ENCODE results near the gene B3GAT3. TPM values are rescaled to one million over a fixed set of nuclear protein-coding genes. Genes with fewer than 3 reads are reported as not detected.
"Not testable (repeated sequence)": the region's sequence is repeated elsewhere in the genome, so short reads cannot be mapped to it uniquely, and the experiment has no call there.

B3GAT3 gene
- total RNA-seq, 2 experiments from 2014 or later, result 72.5 to 77.8 TPM

GRCh38 chr11:62648185-62648966 lies 26.6 kb upstream of the B3GAT3 start:
- ChIA-PET CTCF (interaction anchor here (0.9 to 2.1 kb wide), 4 partner anchors 9 to 57 kb away, joined by 3 to 6 read pairs (median 4); partner anchors contain the start of gene TUT1), POLR2A (interaction anchor here (0.6 to 5.1 kb wide), 2 partner anchors 18 to 54 kb away, joined by 3 to 45 read pairs; partner anchors contain the start of genes C11orf98 and CSKMT)

GRCh38 chr11:62647609-62648005 lies 25.8 kb upstream of the B3GAT3 start:
- CTCF ChIA-PET, result interaction anchor here (0.9 to 2.1 kb wide), 2 partner anchors 10 to 36 kb away, joined by 3 to 6 read pairs; no protein-coding TSS in a partner anchor
- POLR2A ChIA-PET, result interaction anchor here (5.1 kb wide), 1 partner anchor 18 kb away, joined by 45 read pairs; the partner anchor contains the start of genes C11orf98 and CSKMT

DNA sequence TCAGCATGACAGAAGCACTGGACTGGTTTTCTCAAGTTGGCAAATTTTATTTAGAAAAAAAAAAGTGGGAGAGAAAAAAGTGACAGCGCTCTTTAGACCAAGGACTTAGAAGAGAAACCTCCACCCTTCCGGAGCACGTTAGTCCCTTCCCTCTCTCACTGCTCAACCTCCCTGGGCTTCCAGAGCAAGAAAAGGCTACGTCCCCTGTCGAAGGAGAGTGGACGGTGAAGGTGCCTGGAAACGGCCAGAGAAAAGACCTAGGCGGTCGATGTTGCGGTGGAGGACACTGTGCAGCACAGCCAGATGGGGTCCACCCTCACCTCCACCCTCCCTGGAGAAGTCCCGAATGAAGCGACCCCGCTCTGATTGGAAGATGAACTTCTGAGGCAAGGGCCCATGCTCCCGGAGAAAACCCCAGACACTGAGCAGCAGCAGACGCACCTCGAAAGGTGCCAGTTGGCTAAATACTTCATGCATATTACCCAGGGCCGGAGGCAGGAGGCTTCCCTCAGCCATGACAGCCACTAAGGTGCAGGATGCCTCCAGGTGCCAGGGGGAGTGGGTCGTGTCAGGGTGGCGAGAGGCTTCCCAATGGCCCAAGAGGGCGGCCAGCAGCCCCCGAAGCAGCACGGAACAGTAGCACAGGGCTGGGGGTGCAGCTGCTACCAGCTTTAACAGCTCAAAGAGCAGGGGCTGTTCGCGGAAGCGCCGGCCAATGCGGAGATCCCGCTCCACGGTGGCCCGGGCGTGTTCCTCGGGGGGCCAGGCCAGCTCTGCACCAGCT lies 25.2 kb upstream of the B3GAT3 start:
- POLR2A ChIA-PET, result interaction anchor here (0.6 to 5.1 kb wide), 7 partner anchors 19 to 141 kb away, joined by 3 to 45 read pairs (median 6); partner anchors contain the start of genes B3GAT3, C11orf98, CSKMT and LBHD1
- CTCF ChIA-PET, result interaction anchor here (3.2 kb wide), 1 partner anchor 18 kb away, joined by 9 read pairs; the partner anchor contains the start of genes C11orf98 and CSKMT

GRCh38 chr11:62645946-62646824 lies 24.4 kb upstream of the B3GAT3 start, which contains the start of gene GANAB:
Gene GANAB (minus strand): TSS chr11:62646613. CDS start chr11:62646599, 14 bp downstream.
- CTCF ChIA-PET, result interaction anchor here (0.8 to 3.2 kb wide), 7 partner anchors 11 to 221 kb away, joined by 3 to 9 read pairs (median 3); partner anchors contain the start of genes C11orf98, CSKMT, EML3 and TUT1
- POLR2A ChIA-PET, result interaction anchor here (0.5 to 5.1 kb wide), 11 partner anchors 11 to 141 kb away, joined by 3 to 45 read pairs (median 4); partner anchors contain the start of genes B3GAT3, C11orf98, CSKMT and LBHD1

- ChIA-PET CTCF (interaction anchor here (0.8 to 3.2 kb wide), 7 partner anchors 11 to 221 kb away, joined by 3 to 9 read pairs (median 3); partner anchors contain the start of genes C11orf98, CSKMT, EML3 and TUT1), POLR2A (interaction anchor here (0.8 to 5.1 kb wide), 6 partner anchors 12 to 54 kb away, joined by 3 to 45 read pairs (median 6); partner anchors contain the start of genes C11orf98, CSKMT, LBHD1 and TUT1)
Measured at GRCh38 chr11:62645671-62645945, 23.8 kb upstream of the B3GAT3 start.

DNA sequence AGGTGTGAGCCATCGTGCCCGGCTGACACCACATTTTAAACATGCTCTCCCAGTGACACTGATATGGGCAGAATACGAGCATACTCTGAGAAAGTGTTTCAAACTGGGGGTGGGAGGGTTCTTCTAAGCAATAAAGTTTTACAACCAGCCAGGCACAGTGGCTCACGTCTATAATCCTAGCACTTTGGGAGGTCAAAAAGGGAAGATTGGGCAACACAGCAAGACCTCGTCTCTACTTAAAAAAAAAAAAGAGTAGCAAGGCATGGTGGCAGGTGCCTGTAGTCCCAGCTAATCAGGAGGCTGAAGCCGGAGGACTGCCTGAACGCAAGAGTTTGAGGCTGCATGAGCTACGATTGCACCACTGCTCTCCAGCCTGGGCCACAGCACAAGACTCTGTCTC lies 22.4 kb upstream of the B3GAT3 start:
- POLR2A ChIA-PET, result interaction anchor here (0.7 to 3.3 kb wide), 3 partner anchors 21 to 27 kb away, joined by 4 to 24 read pairs (median 4); partner anchors contain the start of genes C11orf98, CSKMT, LBHD1 and UQCC3
- CTCF ChIA-PET, result interaction anchor here (0.8 to 3.2 kb wide), 2 partner anchors 21 to 29 kb away, joined by 3 to 9 read pairs; partner anchors contain the start of genes C11orf98 and CSKMT

DNA sequence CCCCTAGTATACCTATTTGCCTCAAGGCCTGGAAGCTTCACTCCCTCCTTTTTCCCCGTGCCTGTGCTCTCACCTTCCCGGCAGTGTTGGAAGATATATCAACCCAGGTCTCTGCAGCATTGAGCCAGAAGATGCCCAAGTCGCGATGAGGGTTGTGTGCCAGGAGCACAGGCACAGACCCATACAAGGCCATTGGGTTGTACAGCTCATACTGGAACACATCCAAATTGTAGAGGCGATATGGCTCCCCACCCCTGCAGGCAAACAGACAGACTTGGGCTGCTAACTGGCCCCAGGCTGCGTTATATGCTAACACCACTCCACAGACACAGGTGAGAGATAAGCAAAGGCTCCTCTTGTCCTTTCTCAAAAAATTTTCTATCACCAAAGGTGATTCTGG lies 10.7 kb upstream of the B3GAT3 start:
- ChIA-PET CTCF (interaction anchor here (2.5 kb wide), 1 partner anchor 9 kb away, joined by 10 read pairs; no protein-coding TSS in a partner anchor), POLR2A (no interaction called here)

DNA sequence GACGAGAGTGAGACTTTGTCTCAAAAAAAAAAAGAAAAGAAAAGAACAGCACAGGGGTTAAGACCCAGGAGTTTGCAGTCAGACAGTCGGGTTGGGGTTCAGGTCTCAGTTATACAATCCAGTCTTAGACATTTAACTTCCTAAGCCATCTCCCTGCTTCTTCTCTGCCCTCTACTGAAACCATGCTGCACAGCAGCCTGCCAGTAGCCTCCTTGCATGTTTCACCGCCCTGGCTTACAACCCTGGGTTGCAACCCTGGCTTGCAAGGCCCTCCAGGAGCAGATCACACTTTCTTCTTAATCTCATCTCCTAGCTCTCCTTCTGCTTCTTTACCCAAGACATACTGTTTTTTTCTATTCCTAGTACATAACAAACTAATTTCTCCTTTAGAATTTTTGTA lies 5.9 kb upstream of the B3GAT3 start:
- CTCF ChIA-PET, result interaction anchor here (1.0 kb wide), 1 partner anchor 17 kb away, joined by 3 read pairs; no protein-coding TSS in a partner anchor
- POLR2A ChIA-PET, result no interaction called here

DNA sequence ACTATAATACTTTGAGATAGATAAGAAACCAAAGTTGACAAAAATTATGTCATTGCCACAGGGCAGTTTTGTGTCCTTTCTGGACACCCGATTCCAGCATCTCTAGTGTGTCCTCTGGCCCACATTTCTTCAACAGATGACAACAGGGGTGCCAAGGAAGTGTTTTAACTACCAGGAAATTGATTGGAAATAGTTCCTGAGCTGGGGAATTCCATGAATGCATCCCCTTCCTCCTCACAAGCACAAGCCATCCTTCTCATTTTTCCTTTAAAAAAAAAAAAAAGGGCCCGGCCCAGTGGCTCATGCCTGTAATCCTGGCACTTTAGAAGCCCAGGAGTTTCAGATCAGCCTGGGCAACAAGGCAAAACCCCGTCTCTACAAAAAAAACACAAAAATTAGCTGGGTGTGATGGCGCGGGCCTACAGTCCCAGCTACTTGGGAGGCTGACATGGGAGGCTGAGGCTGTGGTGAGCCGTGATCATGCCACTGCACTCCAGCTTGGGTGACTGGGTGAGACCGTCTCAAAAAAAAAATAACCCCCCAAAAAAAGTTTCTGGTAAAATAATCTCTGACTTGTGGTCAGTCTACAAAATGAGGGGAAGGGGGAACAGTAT lies 797 bp upstream of the B3GAT3 start:
- ChIA-PET POLR2A (interaction anchor here (0.7 to 2.1 kb wide), 12 partner anchors 9 to 166 kb away, joined by 3 to 13 read pairs (median 4); partner anchors contain the start of genes C11orf98, CSKMT, EEF1G and EML3), CTCF (interaction anchor here (0.6 to 2.4 kb wide), 7 partner anchors 9 to 239 kb away, joined by 3 to 10 read pairs (median 5); partner anchors contain the start of genes ROM1 and TUT1)

DNA sequence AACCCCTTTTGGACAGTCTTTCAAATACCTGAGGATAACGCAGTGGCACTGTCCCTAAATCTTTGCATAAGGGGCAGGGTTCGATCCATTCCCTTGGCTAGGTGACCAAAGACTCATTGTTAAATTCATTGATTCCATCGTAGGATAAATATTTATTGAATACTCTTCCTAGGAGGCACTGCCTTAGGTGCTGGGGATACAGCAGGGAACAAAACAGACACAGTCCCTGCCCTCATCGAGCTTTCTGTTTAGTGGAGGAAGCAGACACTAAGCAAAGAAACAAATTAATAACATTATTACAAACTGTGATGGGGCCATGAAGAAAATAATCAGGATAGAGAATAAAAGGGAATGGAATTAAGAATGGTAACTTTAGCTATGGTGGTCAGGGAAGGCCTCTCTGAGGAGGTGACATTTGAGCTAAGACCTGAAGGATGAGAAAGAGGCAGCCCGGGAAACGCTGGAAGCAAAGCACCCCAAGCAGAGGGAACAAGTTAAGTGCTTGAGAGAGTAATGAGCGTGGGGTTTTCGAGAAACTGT lies 689 bp downstream of the B3GAT3 start:
- POLR2A ChIA-PET, result interaction anchor here (0.6 to 2.1 kb wide), 13 partner anchors 8 to 263 kb away, joined by 3 to 13 read pairs (median 7); partner anchors contain the start of genes C11orf98, CSKMT, EML3 and GANAB
- CTCF ChIA-PET, result interaction anchor here (1.0 to 2.4 kb wide), 6 partner anchors 8 to 51 kb away, joined by 3 to 10 read pairs (median 4); partner anchors contain the start of genes C11orf98, CSKMT, INTS5 and LBHD1

- POLR2A ChIA-PET, result not testable (repeated sequence)
- CTCF ChIA-PET, result interaction anchor here (0.9 to 1.6 kb wide), 4 partner anchors 24 to 170 kb away, joined by 3 read pairs; partner anchors contain the start of genes C11orf98, CSKMT and TMEM179B
Measured at GRCh38 chr11:62616957-62617356, 4.8 kb downstream of the B3GAT3 start.

DNA sequence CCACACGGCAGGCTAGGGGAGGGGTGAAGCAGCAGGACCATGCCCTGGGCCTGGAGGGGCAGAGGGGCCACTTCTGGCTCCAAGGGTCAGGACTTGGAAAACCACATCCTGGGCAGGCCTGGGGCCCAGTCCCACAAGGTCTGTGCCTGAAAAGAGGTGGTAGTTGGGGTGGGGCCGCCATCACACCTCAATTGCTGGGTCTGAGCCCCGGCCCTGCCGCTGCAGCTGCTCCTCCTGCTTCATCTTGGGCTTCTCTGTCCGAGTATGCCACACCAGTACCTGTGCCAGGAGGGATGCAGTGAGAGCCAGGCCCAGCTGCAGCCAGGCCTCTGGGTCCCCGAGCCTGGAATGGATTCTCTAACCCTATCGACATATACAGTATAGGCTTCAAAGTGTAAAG lies 6.3 kb downstream of the B3GAT3 start:
- POLR2A ChIA-PET, result interaction anchor here (0.6 to 0.7 kb wide), 2 partner anchors 16 to 108 kb away, joined by 3 read pairs; no protein-coding TSS in a partner anchor
- CTCF ChIA-PET, result interaction anchor here (0.6 to 1.6 kb wide), 3 partner anchors 27 to 172 kb away, joined by 3 read pairs; partner anchors contain the start of gene TMEM179B

DNA sequence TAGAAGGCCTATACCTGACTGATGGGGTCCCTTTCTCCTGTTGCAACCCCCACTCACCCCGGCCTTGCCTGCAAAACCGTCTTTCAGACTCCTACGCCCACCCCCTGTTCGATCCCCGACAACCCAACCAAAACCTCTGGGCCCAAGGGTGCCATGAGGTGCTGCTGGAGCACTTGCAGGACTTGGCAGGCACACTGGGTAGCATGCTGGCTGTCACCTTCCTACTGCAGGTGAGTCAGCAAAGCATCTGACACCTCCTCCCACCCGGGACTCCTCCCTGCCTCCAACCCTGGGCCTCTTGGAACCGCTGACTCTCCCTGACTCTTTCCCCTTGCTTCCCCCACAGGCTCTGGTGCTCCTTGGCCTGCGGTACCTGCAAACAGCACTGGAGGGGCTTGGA lies 7.5 kb downstream of the B3GAT3 start:
- POLR2A ChIA-PET, result no interaction called here
- CTCF ChIA-PET, result no interaction called here

GRCh38 chr11:62613291-62613778 lies 8.5 kb downstream of the B3GAT3 start:
- ChIA-PET CTCF (interaction anchor here (0.8 to 6.1 kb wide), 4 partner anchors 8 to 40 kb away, joined by 4 to 46 read pairs (median 4); partner anchors contain the start of genes B3GAT3, INTS5 and TUT1), POLR2A (interaction anchor here (0.6 to 4.0 kb wide), 4 partner anchors 8 to 52 kb away, joined by 3 to 12 read pairs (median 4); partner anchors contain the start of genes B3GAT3, C11orf98, CSKMT and EEF1G)

DNA sequence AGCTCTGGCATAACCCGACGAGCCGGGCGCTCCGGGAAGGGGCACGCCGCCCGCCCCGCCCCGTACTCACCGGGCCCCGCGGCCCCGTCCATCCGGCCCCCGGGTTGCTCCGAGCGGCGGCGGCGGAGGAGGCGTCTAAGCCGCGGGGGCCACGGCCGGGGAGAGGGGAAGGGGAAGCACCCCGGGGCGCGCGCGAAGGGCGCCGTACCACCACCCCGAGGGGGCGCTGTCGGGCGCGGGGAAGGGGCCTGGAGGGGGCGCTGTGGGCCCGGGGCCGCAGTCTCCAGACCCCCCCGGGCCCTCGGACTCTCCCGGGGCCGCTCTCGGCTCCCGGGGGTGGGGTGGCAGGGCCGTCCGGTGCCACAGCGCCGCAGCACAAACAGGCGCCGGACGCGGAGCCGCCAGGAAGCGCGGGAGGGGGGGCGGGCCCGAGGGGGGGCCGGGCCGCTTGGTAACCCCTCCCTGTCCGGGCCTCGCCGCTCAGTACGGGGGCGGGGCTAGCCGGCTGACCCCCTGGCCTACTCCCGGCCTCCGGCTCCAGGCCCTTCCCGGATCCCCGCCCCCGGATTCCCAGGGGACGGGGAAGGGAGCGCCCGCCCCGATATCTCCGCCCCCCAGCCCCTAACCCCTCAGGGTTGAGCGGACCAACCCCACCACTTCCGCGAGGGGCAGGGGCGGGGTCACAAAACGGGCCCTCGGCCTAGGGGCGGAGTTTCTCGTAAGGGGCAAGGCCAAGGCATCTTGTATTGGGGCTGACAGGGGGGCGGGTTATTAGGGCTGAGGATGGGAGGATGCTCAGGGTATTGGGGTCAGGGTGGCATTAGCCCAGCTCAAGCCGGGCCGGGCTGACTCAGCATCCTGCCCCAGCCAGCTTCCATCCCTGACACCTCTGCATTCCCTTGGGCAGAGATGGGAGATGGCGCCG lies 9.2 kb downstream of the B3GAT3 start, which contains the start of the genes EML3 and ROM1:
EML3 (minus strand) TSS at position 410 of the 925 bp plus-strand sequence; CDS start at position 92, 318 bp downstream.
ROM1 (plus strand) TSS at position 892 of the 925 bp plus-strand sequence; CDS start at position 917, 25 bp downstream.
- ChIA-PET POLR2A (interaction anchor here (0.6 to 4.0 kb wide), 8 partner anchors 8 to 186 kb away, joined by 3 to 14 read pairs (median 4); partner anchors contain the start of genes B3GAT3, C11orf98, CSKMT and EEF1G), CTCF (interaction anchor here (0.5 to 6.1 kb wide), 16 partner anchors 9 to 1126 kb away, joined by 3 to 46 read pairs (median 4); partner anchors contain the start of genes B3GAT3, INTS5, LBHD1 and MTA2)
